Activated CD8-positive, alpha-beta memory T cell treated with anti-CD3 and anti-CD28 coated beads, Interleukin-2, amount 10 ng/mL, durations not matched to agents 7 days and 5 days (primary cell): ENCODE data around the gene CEACAM3. TPM values are rescaled to one million over a fixed set of nuclear protein-coding genes. Genes with fewer than 3 reads are reported as not detected.
"Not testable (repeated sequence)": the region's sequence is repeated elsewhere in the genome, so short reads cannot be mapped to it uniquely, and the experiment has no call there.

Experiments used
- ATAC-seq: fragments of 150-1000 bp; cut with Tn5 transposase; one replicate; pipeline ENCODE4 v1.10.0; 2021; ENCODE audit warnings: moderate library complexity
- CTCF ChIA-PET: fragments of 350-600 bp; sonication (Branson Sonifier 250); formaldehyde crosslinking; loops from one replicate; lab custom pipeline; 2021; ENCODE audit warnings: antibody characterized with exemption; lab: Charles Lee
- DNase-seq: peaks from one replicate; pipeline ENCODE4 v3.0.0-alpha.2; 2020
- H3K27ac Mint-ChIP-seq: one replicate; pipeline ENCODE4 v1.8.0; 2021; ENCODE audit warnings: mild to moderate bottlenecking, mixed read lengths
- H3K27me3 Mint-ChIP-seq: one replicate; pipeline ENCODE4 v1.8.0; 2021; ENCODE audit warnings: mixed read lengths
- H3K36me3 Mint-ChIP-seq: one replicate; pipeline ENCODE4 v1.8.0; 2021; ENCODE audit warnings: mild to moderate bottlenecking, mixed read lengths
- H3K4me1 Mint-ChIP-seq: one replicate; pipeline ENCODE4 v1.8.0; 2021; ENCODE audit warnings: mixed read lengths
- H3K4me3 Mint-ChIP-seq: one replicate; pipeline ENCODE4 v1.8.0; 2021; ENCODE audit warnings: mild to moderate bottlenecking, moderate library complexity, mixed read lengths
- H3K9me3 Mint-ChIP-seq: one replicate; pipeline ENCODE4 v1.8.0; 2022; ENCODE audit warnings: low read depth, mixed read lengths
- total RNA-seq, 2 experiments: library from RNA; stranded (reverse); gene quantifications; one replicate each; pipeline ENCODE4 v1.2.3, GENCODE V29; 2021

Gene CEACAM3
- total RNA-seq: not detected

DNA sequence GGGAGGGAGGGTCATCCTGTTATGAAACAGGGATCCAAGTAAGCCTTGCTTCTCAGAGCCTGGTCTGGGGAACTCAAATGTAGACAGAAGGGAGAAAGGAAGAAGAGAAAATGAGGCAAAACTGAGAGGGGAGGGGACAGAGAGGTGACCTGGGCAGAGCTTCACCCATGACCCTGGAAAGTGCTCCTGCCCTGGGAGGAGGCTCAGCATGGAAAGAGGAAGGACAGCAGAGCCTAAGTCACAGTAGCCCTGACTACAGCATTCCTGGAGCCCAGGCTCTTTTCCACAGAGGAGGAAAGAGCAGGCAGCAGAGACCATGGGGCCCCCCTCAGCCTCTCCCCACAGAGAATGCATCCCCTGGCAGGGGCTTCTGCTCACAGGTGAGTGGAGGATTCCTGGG lies at the start of gene CEACAM3:
Gene CEACAM3, plus strand, starts transcription at position 226 of the 400 bp plus-strand sequence. Its CDS starts 91 bp downstream, at position 317.
- no peak for ATAC-seq
- DNase-seq: no peak
- Mint-ChIP-seq H3K27ac (no peak within 1 kb of the TSS), H3K4me1 (no peaks in the 10 kb centered on the region), H3K36me3 (no peaks in the 10 kb centered on the region), H3K27me3 (peaks cover 35% of the 10 kb centered on the region), H3K4me3 (no peak within 1 kb of the TSS), H3K9me3 (no peaks in the 10 kb centered on the region)
- CTCF ChIA-PET: interaction anchor here (1.0 to 7.9 kb wide), 10 partner anchors 13 to 197 kb away, joined by 3 to 105 read pairs (median 20); partner anchors contain the start of gene CEACAM6

DNA sequence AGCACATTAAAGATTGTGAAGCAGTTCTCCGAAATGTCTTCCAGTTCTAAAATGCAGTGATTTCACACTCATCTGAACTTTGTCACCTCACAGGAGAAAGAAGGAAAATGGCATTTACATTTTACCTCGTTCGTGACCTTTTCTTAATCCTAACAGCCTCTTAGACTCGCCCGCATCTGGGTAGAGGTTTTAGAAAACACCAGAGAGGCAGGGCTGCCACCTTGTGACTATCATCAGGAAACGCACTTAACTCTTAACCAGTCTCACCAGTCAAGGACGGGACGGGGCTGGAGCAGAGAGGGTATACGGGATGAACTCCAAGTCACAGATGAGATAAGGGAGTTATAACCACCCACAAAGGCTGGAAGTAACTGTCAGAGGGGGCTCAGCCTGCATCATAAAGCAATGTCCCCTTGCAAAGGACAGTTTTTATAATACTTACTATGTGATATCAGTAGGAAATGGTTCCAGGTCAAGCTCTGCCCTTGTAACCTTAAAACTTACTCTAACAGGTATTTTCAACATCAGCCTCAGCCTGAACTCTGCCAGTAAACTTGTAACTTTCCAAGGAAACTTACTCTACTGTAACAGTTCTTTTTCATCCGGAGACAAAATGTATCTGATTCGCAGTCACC lies 49.7 kb upstream of the CEACAM3 start:
- CTCF ChIA-PET: interaction anchor here (0.7 to 3.8 kb wide), 5 partner anchors 9 to 105 kb away, joined by 3 to 22 read pairs (median 4); no protein-coding TSS in a partner anchor
- no peaks in the 10 kb centered on the region for H3K9me3 Mint-ChIP-seq
- DNase-seq (peak; percentile 60), ATAC-seq (peak; percentile 66)
- H3K4me3 Mint-ChIP-seq: no peak overlapping the region
- peaks cover 54% of the 10 kb centered on the region for H3K27me3 Mint-ChIP-seq
- no peaks in the 10 kb centered on the region for H3K36me3 Mint-ChIP-seq
- H3K4me1 Mint-ChIP-seq: peaks cover 7% of the 10 kb centered on the region
- H3K27ac Mint-ChIP-seq: no peak overlapping the region

DNA sequence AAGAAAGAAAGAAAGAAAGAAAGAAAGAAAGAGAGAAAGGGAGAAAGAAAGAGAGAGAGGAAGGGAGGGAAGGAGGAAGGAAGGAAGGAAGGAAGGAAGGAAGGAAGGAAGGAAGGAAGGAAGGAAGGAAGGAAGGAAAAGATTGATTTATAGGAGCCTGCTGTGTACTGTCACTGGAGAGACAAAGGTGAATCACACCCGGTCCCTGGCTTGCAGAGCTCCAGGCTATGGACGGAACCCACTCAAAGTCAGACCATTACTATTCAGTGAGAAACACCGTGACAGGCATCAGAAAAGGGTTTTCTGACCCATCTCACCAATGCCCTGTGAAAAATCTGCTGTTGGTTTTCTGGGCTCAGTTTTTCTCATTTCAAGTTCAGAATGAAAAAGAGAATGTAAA lies 48.4 kb upstream of the CEACAM3 start:
- H3K4me3 Mint-ChIP-seq: no peak overlapping the region
- CTCF ChIA-PET: interaction anchor here (1.0 kb wide), 1 partner anchor 33 kb away, joined by 3 read pairs; no protein-coding TSS in a partner anchor
- no peaks in the 10 kb centered on the region for H3K36me3 Mint-ChIP-seq
- no peak overlapping the region for H3K27ac Mint-ChIP-seq
- no peaks in the 10 kb centered on the region for H3K9me3 Mint-ChIP-seq
- peaks cover 64% of the 10 kb centered on the region for H3K27me3 Mint-ChIP-seq
- peaks cover 7% of the 10 kb centered on the region for H3K4me1 Mint-ChIP-seq
- ATAC-seq (no peak), DNase-seq (no peak)

DNA sequence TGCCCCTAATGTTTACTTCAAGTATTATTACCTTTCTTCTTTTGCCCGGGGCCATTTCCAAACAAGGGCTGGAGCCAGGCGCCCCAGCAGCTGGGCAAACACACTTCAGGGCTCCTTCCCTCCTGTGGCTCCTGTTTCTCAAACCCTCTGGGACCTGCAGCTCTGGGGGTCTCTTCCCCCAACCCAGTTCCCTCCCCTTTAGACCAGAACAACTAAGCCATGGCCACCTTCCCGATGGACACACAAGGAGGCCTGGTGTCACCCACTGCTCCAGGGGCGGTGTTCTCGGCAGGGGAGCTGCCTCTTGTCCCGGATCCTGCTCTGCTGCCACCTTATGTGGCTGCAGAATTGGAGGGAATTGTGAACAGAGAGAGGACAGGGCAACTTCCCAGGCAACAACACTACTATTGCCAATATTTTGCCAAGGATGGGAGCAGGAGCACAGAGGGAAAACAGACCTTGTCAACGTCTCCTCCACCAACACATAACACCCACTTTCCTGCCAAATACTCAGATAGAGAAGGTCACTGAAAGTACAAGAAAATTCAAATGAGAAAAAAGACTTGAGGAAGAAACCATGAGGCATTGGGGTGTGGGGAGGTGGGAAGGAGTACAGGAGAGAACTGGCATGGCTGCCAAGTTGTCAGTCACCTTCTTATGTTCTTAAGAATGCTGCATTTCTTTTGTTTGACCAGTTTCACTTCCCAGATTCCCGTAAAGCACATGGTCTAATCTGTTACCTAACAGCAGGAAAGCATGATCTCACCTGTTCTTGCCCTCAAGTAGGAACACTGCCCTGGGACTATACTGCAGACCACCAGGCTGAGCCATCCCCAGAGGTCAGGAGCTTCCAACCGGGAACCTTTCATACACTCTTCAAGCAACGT lies 45.9 kb upstream of the CEACAM3 start:
- CTCF ChIA-PET: interaction anchor here (0.6 to 7.5 kb wide), 8 partner anchors 8 to 284 kb away, joined by 3 to 136 read pairs (median 12); partner anchors contain the start of gene CEACAM3
- H3K4me3 Mint-ChIP-seq, ATAC-seq, DNase-seq, H3K36me3 Mint-ChIP-seq, H3K9me3 Mint-ChIP-seq, H3K4me1 Mint-ChIP-seq, H3K27ac Mint-ChIP-seq: not testable (repeated sequence)
- H3K27me3 Mint-ChIP-seq: peaks cover 58% of the 10 kb centered on the region

DNA sequence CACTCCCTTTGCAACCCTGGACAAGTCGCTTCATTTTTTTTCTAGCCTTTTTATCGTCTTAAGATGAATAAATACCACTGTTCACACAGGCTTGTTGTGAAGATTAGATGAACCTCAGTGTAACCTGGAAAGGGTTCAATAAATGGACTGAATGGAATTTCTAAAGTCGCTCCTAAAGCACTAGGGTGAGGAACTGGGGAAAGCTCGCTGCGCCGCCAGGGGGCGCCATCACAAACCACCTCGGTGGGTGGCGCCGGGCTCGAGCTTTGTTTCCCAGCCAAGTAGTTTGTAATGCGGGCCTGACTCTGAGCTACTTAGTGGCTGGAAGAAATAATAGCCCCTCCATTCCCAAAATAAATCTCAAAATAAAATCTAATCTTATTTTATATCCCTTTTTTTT lies 43.2 kb upstream of the CEACAM3 start:
- peak; percentile 62 for ATAC-seq
- DNase-seq: peak; percentile 74
- Mint-ChIP-seq H3K27ac (no peak overlapping the region), H3K9me3 (no peaks in the 10 kb centered on the region), H3K4me1 (peaks cover 2% of the 10 kb centered on the region), H3K27me3 (peaks cover 46% of the 10 kb centered on the region), H3K4me3 (no peak overlapping the region), H3K36me3 (no peaks in the 10 kb centered on the region)
- CTCF ChIA-PET: interaction anchor here (0.7 to 7.5 kb wide), 39 partner anchors 11 to 636 kb away, joined by 3 to 136 read pairs (median 5); partner anchors contain the start of gene CEACAM3

DNA sequence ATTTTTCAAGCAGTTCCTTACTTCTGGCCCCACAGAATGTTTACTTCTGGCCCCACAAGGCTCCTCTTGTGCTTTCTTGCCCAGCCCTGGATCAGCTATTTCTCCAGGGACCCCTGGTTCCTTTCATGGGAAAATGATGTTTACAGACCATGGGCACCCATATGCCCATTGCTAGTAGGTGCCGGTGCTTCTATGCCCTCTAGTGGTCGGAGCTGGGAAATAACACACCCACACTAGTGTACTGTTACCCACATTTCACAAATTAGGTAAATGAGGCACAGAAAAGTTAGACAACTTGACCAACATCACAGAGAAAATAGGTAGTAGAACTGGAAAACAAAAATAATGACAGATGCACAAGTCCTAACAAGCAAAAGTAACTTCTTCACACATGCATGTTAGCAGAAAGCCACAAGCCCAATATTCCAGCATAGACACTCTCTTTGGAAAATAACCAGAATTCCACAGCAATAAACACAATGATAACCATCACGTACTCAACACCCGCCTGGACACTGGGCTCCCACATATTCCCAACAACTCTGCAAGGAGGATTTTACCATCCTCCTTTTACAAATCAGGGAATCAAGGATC lies 42.4 kb upstream of the CEACAM3 start:
- DNase-seq: peak; percentile 76
- no peaks in the 10 kb centered on the region for H3K9me3 Mint-ChIP-seq

DNA sequence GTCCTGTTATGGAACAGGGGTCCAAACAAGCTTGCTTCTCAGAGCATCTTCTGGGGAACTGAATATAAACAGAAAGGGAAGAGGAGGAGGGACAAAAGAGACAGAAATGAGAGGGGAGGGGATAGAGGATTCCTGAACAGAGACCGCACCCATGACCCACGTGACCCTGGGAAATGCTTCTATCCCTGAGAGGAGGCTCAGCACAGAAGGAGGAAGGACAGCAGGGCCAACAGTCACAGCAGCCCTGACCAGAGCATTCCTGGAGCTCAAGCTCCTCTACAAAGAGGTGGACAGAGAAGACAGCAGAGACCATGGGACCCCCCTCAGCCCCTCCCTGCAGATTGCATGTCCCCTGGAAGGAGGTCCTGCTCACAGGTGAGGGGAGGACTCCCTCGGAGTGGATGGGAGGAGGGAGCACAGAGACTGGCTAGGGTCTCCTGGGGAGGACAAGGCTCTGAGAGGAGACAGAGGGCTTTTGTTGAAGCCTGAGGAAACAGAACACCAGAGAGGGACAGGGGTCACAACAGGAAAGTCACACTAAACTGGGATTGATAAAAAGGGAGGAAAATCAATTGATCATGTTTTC lies 41.0 kb upstream of the CEACAM3 start, which contains the start of gene CEACAM6:
Gene CEACAM6, plus strand, starts transcription at position 203 of the 586 bp plus-strand sequence. Its CDS starts 109 bp downstream, at position 312.
- H3K36me3 Mint-ChIP-seq: no peaks in the 10 kb centered on the region
- peaks cover 2% of the 10 kb centered on the region for H3K4me1 Mint-ChIP-seq
- DNase-seq: no peak
- no peak within 1 kb of the TSS for H3K27ac Mint-ChIP-seq
- H3K9me3 Mint-ChIP-seq: no peaks in the 10 kb centered on the region
- peaks cover 54% of the 10 kb centered on the region for H3K27me3 Mint-ChIP-seq
- CTCF ChIA-PET: interaction anchor here (0.6 to 7.5 kb wide), 8 partner anchors 15 to 468 kb away, joined by 4 to 136 read pairs (median 26); partner anchors contain the start of gene CEACAM3
- H3K4me3 Mint-ChIP-seq: no peak within 1 kb of the TSS
- ATAC-seq: no peak

More for the DNA sequence above, 42.4 kb upstream of the CEACAM3 start:
- Mint-ChIP-seq H3K4me1 (peaks cover 2% of the 10 kb centered on the region), H3K27me3 (peaks cover 42% of the 10 kb centered on the region), H3K27ac (no peak overlapping the region), H3K4me3 (no peak overlapping the region), H3K36me3 (no peaks in the 10 kb centered on the region)
- CTCF ChIA-PET: interaction anchor here (0.7 to 7.5 kb wide), 32 partner anchors 11 to 635 kb away, joined by 3 to 136 read pairs (median 6); partner anchors contain the start of gene CEACAM3
- ATAC-seq: peak; percentile 87

DNA sequence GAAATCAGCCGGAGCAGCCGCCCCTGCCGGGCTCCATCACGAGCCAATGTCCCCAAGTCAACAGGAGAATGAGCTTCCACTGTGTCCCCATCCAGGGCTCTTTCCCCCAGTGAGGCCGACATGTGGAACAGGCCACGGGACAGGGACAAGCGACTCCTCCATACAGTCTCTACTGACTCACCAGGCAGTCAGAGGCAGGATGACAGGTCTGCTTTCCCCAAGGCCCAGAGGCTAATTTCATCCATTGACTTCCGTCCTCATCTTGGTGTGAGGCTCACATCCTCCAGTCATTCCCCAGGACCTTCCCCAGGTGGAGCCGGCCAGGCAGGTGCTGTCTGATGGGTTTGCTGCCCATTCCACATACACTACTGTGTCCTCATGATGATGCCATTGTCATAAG lies 37.5 kb upstream of the CEACAM3 start:
- H3K4me1 Mint-ChIP-seq: peaks cover under 1% of the 10 kb centered on the region
- H3K4me3 Mint-ChIP-seq: no peak overlapping the region
- peaks cover 59% of the 10 kb centered on the region for H3K27me3 Mint-ChIP-seq
- CTCF ChIA-PET: interaction anchor here (1.1 to 2.1 kb wide), 2 partner anchors 26 to 76 kb away, joined by 3 to 5 read pairs; no protein-coding TSS in a partner anchor
- H3K36me3 Mint-ChIP-seq: no peaks in the 10 kb centered on the region
- DNase-seq (no peak), ATAC-seq (no peak)
- H3K9me3 Mint-ChIP-seq: no peaks in the 10 kb centered on the region
- no peak overlapping the region for H3K27ac Mint-ChIP-seq

DNA sequence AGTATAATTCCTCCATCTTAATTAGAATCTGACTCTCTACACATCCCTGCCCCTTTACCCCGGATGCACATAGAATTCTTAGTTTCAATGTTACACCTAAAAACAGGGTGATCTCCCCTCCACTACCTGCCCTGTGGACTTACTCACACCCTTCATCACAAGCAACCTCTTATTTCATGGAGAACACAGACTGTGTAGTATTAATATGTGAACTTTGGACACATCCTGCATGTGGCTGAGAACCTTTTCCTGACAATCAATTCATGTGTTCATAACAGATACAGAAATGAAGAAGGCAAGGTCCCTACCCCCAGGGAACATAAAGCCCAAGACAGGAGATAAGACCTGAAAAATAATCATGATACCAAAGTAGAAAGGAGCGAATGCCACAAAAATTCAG lies 29.3 kb upstream of the CEACAM3 start:
- Mint-ChIP-seq H3K36me3 (no peaks in the 10 kb centered on the region), H3K4me1 (peaks cover 2% of the 10 kb centered on the region), H3K27me3 (peaks cover 57% of the 10 kb centered on the region), H3K27ac (no peak overlapping the region), H3K9me3 (no peaks in the 10 kb centered on the region), H3K4me3 (no peak overlapping the region)
- DNase-seq (no peak), ATAC-seq (no peak)
- CTCF ChIA-PET: interaction anchor here (6.6 kb wide), 1 partner anchor 14 kb away, joined by 34 read pairs; no protein-coding TSS in a partner anchor

DNA sequence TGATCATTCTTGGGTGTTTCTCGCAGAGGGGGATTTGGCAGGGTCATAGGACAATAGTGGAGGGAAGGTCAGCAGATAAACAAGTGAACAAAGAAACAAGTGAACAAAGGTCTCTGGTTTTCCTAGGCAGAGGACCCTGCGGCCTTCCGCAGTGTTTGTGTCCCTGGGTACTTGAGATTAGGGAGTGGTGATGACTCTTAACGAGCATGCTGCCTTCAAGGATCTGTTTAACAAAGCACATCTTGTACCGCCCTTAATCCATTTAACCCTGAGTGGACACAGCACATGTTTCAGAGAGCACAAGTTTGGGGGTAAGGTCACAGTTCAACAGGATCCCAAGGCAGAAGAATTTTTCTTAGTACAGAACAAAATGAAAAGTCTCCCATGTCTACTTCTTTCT lies 28.3 kb upstream of the CEACAM3 start:
- not testable (repeated sequence) for H3K36me3 Mint-ChIP-seq, H3K4me3 Mint-ChIP-seq, H3K4me1 Mint-ChIP-seq, H3K27ac Mint-ChIP-seq, H3K9me3 Mint-ChIP-seq, DNase-seq, ATAC-seq
- peaks cover 56% of the 10 kb centered on the region for H3K27me3 Mint-ChIP-seq
- CTCF ChIA-PET: interaction anchor here (6.6 kb wide), 1 partner anchor 15 kb away, joined by 34 read pairs; no protein-coding TSS in a partner anchor

DNA sequence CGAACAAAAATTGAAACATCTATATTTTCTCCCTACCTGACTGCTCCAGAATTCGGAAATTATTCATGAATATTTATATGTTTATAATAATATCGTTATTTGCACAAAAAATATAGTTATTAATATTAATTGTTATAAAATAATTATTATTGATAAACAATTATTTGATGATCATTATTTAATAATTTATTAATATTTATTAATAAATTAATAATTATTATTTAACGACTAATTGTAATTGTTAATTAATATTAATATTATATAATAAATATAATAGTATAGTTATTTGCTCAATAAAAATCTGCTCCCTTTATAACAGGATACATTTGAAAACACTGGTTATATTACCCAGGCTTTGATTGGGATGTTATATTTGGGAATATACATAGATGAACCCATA lies 26.8 kb upstream of the CEACAM3 start:
- peaks cover 58% of the 10 kb centered on the region for H3K27me3 Mint-ChIP-seq
- H3K27ac Mint-ChIP-seq: no peak overlapping the region
- CTCF ChIA-PET: interaction anchor here (1.4 to 3.6 kb wide), 4 partner anchors 10 to 17 kb away, joined by 4 to 27 read pairs (median 5); no protein-coding TSS in a partner anchor
- no peaks in the 10 kb centered on the region for H3K36me3 Mint-ChIP-seq
- H3K4me3 Mint-ChIP-seq: no peak overlapping the region
- peaks cover 17% of the 10 kb centered on the region for H3K4me1 Mint-ChIP-seq
- DNase-seq: no peak
- no peaks in the 10 kb centered on the region for H3K9me3 Mint-ChIP-seq
- no peak for ATAC-seq

DNA sequence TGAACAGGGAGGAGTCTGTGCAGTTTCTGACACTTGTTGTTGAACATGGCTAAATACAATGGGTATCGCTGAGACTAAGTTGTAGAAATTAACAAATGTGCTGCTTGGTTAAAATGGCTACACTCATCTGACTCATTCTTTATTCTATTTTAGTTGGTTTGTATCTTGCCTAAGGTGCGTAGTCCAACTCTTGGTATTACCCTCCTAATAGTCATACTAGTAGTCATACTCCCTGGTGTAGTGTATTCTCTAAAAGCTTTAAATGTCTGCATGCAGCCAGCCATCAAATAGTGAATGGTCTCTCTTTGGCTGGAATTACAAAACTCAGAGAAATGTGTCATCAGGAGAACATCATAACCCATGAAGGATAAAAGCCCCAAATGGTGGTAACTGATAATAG lies 25.0 kb upstream of the CEACAM3 start:
- peaks cover 57% of the 10 kb centered on the region for H3K27me3 Mint-ChIP-seq
- no peak for DNase-seq
- no peak overlapping the region for H3K4me3 Mint-ChIP-seq
- H3K36me3 Mint-ChIP-seq: no peaks in the 10 kb centered on the region
- no peak overlapping the region for H3K27ac Mint-ChIP-seq
- no peak for ATAC-seq
- CTCF ChIA-PET: interaction anchor here (0.8 to 3.6 kb wide), 4 partner anchors 14 to 24 kb away, joined by 3 to 27 read pairs (median 4); no protein-coding TSS in a partner anchor
- no peaks in the 10 kb centered on the region for H3K9me3 Mint-ChIP-seq
- peaks cover 23% of the 10 kb centered on the region for H3K4me1 Mint-ChIP-seq
